SK-N-DZ (cell line): ENCODE measurements around the gene PHIP. TPM values are rescaled to one million over a fixed set of nuclear protein-coding genes. Genes with fewer than 3 reads are reported as not detected.
"Not testable (repeated sequence)": the region's sequence is repeated elsewhere in the genome, so short reads cannot be mapped to it uniquely, and the experiment has no call there.

Experiments used
- DNase-seq: peaks from one replicate; pipeline ENCODE4 v3.0.0-alpha.2; 2015; ENCODE audit warnings: low spot score
- polyA plus RNA-seq, 2 experiments: library from polyadenylated mRNA; depleted of rRNA; stranded (reverse); fragments of >200 nt; gene quantifications; 2 replicates each; pipeline ENCODE4 v1.2.3, GENCODE V29; 2014

Gene PHIP
- polyA plus RNA-seq (2014; cell fraction: cytosol; rRNA removed): 14.5 and 18.4 TPM in 2 replicates
- 69.8 and 77.5 TPM in 2 replicates for polyA plus RNA-seq (2014; cell fraction: nucleus; rRNA removed)

DNA sequence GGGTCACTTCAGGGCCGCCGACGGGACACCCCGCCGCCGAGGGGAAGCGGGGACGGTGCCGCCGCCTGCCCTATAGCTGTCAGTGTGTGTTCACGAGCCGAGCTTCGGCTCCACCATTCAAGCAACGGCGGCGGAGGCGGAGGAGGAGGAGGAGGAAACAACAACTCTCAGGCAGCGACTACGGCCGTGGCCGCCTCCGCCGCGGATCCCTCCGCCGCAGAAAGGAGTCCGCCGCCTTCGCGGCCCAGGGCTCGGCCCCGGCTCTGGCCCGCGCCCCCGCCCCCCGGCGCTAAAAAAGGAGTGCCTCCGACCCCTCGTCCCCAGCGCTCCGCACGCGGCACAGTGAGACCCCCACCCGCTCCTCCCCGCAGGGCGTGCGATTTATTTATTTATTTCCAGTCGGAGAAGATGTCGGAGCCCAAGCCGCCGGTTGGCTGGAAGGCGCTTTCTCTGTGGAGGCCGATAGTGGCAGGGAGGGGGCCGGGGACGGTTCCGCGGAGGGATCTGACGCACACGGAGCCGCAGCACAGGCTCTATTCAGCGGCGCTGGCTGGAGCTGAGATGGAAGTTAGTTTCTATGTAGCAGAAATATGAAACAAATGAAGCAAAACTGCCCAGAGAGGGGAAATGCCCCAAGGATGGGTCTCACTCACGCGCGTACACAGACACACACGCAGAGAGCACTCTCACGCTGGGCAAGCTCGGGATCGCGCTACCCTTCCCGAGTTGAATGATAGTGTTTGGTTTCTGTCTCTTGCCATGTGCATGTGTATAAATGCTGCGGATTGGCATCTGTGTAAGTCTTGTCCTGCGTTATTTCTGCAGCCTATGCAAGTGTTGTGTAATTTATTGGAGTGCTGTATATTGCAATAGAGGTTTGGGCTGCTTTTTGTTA, at the start of gene PHIP:
PHIP (minus strand) TSS at position 180 of the 895 bp plus-strand sequence. CDS start 186 bp downstream, outside the sequence.
- DNase-seq: peak; percentile 97

- peak; percentile 11 for DNase-seq
These were observed 49.6 kb upstream of the PHIP start for GRCh38 chr6:79127660-79128059.

- no peak for DNase-seq
These were observed 41.2 kb upstream of the PHIP start for GRCh38 chr6:79119217-79119616.

GRCh38 chr6:79117752-79118151, 39.7 kb upstream of the PHIP start:
- no peak for DNase-seq

GRCh38 chr6:79115553-79116182, 37.6 kb upstream of the PHIP start:
- DNase-seq: no peak

GRCh38 chr6:79111549-79111948, 33.5 kb upstream of the PHIP start:
- no peak for DNase-seq

DNA sequence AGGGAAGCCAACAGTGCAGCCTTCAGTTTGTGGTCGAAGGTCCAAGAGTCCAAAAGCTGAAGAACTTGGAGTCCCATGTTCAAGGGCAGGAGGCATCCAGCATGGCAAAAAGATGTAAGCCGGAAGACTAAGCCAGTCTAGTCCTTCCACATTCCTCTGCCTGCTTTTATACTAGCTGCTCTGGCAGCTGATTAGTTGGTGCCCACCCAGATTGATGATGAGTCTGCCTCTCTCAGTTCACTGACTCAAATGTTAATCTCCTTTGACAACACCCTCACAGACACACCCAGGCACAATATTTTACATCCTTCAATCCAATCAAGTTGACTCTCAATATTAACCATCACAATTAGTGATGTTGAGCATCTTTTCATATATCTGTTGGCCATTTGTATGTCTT, 23.1 kb upstream of the PHIP start:
- DNase-seq: no peak

GRCh38 chr6:79100304-79100703, 22.2 kb upstream of the PHIP start:
- no peak for DNase-seq

DNA sequence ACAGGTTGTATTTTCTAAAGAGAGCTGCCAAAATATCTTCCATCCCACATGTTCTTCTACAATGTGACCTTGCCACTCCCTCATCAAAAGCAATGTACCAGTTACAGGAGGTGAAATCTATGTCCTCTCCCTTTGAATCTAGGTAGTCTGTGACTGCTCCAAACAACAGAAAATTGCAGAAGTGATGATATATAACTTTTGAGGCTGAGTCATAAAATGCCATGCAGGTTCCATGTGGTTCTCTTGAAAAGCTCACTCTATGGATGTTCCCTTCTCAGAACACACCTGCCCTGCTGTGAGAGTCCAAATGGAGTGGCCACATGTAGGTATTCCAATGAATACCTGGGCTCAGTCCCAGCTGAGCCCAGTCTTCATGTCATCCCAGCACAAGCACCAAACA, 16.9 kb upstream of the PHIP start:
- no peak for DNase-seq

DNA sequence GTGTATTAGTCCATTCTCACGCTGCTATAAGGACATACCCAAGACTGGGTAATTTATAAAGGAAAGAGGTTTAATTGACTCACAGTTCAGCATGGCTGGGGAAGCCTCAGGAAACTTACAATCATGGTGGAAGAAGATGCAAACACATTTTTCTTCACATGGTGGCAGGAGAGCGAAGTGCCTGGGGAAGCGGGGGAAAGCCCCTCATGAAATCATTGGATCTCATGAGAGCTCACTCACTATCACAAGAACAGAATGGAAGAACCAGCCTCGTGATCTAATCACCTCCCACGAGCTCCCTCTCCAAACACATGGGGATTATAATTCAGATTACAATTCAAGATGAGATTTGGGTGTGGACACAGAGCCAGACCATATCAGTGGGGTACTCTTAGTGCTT, 13.7 kb upstream of the PHIP start:
- not testable (repeated sequence) for DNase-seq

DNA sequence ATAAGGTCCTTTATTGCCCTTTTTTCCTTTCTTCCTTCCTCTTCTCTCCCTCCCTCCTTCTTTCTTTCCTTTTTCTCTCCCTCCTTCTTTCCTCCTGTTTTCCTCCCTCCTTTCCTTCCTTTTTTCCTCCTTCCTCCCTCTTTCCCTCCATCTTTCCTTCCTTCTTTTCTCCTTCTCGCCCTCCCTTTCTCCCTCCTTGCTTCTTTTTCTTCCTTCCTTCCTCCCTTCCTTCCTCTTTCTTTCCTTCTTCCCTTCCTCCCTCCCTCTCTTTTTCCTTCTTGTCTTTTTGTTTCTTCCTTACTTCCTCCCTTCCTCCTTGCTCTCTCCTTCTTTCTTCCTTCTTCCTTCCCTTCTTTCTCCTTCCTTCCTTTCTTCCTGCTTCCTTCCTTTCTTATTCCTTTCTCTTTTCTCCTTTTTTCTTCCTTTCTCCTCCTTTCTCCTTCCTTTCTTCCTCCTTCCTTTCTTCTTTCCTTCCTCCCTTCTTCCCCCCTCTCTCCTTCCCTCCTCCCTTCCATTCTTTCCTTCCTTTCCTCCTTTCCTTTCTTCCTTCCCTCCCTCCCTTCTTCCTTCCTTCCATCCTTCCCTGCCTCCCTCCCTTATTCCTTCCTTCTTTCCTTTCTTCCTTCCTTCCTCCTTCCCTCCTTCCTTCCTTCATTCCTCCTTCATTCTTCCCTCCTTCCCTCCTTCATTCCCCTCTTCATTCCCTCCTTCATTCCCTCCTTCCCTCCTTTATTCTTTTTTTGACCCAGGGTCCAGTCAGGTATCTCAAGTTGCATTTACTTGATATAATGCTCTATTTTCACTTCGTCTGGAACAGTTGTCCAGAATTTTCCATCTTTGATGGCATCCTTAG, 11.7 kb upstream of the PHIP start:
- no peak for DNase-seq

DNA sequence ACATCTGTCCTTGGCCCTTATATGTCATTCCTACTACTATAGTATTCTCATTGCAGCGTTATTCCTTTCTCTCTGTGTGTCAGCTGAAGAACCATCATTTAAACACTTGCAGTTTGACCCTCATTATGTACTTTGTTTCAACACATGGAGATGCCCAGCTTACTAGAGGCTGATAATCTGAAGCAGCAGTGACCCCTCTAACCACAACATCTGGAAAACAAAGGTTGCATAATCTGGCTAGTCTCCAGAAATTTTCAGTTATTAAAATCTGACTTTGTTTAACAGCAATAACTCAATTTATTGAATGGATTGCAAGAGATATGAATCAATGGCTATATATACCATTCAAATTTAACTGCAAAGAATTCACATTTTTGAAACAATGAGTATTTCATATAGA, 6.6 kb upstream of the PHIP start:
- no peak for DNase-seq

DNA sequence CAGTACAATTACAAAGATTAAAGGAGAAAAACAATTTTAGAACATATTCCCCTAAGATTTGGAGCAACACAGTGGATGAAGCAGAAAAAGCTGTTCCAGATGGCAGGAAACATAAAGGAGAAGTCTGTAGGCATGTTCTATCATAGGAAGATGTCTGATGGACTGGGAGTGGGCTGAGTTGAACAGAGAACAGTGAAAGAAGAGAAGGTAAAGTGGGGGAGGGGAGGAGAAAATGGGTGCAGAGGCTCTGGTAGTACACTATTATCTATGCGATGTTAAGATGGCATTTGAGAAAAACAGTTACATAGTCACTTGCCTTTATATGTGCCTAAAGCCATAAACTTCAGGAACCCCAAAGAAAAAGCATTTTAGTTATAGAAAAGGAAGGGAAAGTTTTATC, 4.2 kb upstream of the PHIP start:
- no peak for DNase-seq

DNA sequence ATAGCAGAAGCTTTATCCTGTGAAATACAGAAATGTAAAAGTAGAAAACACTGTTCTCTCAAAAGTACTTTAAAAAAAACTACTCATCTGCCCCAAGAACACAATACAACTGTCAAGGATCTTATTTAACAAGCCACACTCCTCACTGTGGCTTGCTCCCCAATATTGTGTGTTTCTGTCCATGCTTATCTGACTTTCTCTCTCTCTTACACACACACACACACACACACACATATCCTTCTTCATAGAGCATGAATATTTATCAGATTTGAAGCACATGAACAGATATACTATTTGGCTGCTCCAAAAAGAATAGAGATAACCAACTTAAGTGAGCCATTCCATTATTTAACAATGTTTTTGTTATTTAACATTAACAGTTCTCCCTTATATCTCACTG, 3.6 kb upstream of the PHIP start:
- no peak for DNase-seq

DNA sequence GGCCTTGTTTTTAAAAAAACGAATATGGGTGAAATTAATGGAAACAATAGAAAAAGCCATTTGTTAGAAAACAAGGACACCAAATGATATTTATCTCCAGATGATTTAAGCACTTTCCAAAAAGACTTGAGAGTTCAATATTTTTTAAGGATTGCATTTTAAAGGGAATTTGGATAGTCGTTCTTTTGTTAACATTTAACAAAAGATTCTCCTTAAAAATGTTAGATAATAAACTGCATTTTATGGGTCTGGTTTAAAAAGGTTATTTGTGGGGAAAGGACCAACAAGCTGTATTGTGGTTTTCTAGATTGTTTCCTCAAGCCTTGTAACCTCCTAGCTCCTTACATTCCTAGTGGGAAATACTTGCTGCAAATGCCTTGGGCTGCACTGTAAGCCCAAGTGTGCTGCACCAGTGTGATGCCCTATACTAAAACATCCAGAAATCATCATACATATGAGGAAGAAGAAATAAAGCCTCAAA, 1.5 kb upstream of the PHIP start:
- no peak for DNase-seq

- DNase-seq: no peak
These were observed 359 bp downstream of the PHIP start for GRCh38 chr6:79077715-79078074.

- peak; percentile 84 for DNase-seq
These were observed 1.0 kb downstream of the PHIP start for GRCh38 chr6:79076782-79077641.

GRCh38 chr6:79076160-79076559, 1.9 kb downstream of the PHIP start:
- DNase-seq: no peak

- DNase-seq: no peak
These were observed 4.2 kb downstream of the PHIP start for GRCh38 chr6:79073888-79074287.

DNA sequence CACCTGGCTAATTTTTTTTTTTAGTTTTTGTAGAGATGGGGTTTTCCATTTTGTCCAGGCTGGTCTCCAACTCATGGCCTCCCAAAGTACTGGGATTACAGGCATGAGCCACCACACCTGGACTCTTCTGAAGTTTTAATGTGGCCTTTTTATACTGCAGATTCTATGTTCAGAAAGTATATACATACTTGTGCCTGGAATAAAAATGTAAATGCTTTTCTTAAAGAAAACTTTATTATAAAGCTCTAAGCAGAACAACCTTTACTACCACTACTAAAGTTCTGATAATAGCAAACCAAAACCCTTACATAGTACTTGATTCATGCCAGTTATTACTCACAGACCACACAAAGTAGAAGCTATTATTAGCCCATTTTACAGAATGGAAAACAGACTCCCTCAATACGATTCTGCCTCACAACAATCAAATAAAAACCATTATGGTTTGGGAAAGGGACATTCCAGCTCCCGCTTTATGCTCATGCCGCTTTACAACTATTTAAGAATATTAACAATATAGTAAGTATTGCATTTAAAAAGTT, 5.3 kb downstream of the PHIP start:
- no peak for DNase-seq

DNA sequence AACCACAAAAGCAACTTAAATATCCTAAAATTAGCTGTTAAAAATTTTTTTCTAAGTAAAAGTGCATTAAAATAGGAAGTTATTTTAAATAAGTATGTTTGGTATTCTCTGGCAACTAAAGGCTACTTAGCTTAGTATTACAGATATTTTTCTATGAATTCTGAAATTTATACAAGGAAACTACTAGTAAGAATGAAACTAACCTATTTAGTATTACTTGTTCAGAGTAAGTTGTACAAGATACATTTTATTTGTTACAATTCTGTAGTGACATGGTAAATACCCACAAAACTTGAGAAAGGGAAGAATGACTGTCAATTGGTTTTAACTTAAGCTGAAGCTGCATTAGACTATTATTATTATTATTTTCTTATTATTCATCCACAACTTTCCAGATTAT, 6.5 kb downstream of the PHIP start:
- DNase-seq: no peak
